ENCODE measurements around the gene PFDN6. TPM values are rescaled to one million over a fixed set of nuclear protein-coding genes. Genes with fewer than 3 reads are reported as not detected.

Gene PFDN6
- total RNA-seq, 4 donors from 2014 or later: 23.6 to 39.8 (median 28.1) TPM; not detected in 1

DNA sequence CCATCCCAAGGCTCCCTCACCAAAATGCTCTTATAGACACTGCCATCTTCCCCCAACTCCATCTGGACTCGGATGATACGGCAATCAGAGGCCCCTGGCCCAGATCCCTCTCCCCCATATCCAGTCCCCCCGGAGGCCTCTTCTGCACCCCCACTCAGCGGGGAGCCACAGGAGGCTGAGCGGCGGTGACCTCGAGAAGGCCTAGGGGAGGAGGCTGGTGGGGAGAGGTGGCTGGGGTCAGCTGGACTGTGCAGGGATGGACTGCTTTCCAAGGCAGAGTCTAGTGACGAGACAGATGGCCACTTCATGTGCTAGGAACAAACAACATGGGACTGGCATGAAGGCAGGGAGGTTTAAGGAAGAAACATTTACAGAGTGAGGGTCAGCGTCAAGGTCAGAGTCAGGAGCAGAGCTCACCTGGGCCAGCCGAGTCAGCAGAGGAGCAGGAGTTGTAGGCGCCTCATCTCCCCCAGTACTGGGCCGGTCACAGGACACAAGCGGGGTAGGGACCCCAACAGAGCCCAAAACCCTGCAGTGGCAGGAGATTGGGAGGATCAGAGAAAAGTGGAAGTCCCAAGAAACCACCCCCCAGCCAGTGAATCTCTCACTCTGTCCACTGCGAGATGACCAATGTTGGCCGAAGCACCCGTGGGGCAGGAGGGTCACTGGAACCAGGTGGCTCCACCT is 3.7 kb downstream of the PFDN6 start:
- Histone ChIP-seq H3K4me3 (no peak overlapping the region), H3K27ac (no peak overlapping the region), H3K36me3 (peaks cover 0 to 8% (median 0%) of the 10 kb centered on the region in 4 donors), H3K9me3 (no peaks in the 10 kb centered on the region), H3K27me3 (no peaks in the 10 kb centered on the region), H3K4me1 (peaks cover 9 to 31% (median 27%) of the 10 kb centered on the region in 4 donors)
- TF ChIP-seq POLR2AphosphoS5 (IDR thresholded peaks at IDR 0.05) (no peak), POLR2A (IDR thresholded peaks at IDR 0.05) (no peak), EP300 (IDR thresholded peaks at IDR 0.05; ENCODE audit: low read depth) (no peak)
- TF ChIP-seq, protein P1, sequence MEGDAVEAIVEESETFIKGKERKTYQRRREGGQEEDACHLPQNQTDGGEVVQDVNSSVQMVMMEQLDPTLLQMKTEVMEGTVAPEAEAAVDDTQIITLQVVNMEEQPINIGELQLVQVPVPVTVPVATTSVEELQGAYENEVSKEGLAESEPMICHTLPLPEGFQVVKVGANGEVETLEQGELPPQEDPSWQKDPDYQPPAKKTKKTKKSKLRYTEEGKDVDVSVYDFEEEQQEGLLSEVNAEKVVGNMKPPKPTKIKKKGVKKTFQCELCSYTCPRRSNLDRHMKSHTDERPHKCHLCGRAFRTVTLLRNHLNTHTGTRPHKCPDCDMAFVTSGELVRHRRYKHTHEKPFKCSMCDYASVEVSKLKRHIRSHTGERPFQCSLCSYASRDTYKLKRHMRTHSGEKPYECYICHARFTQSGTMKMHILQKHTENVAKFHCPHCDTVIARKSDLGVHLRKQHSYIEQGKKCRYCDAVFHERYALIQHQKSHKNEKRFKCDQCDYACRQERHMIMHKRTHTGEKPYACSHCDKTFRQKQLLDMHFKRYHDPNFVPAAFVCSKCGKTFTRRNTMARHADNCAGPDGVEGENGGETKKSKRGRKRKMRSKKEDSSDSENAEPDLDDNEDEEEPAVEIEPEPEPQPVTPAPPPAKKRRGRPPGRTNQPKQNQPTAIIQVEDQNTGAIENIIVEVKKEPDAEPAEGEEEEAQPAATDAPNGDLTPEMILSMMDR (IDR thresholded peaks at IDR 0.05): no peak
- WGBS, 2 donors (ENCODE audit: low coverage in 1 of 2): 90% methylated on average over 16 of the region's 16 CpGs; no CpG with 5 or more reads in 1 of the 2 donors
- intact Hi-C loops (cut with DNase I; ENCODE audit: low total_unique reads) (no loop called here), in situ Hi-C loops (cut with MboI; ENCODE audit: low pct_ligation_motif_present in 1 of 4, low pct_unique_long_range_greater_than_20kb in 1 of 4, low sequenced_read_pairs in 3 of 4) (no loop called here)
- no peak for DNase-seq

DNA sequence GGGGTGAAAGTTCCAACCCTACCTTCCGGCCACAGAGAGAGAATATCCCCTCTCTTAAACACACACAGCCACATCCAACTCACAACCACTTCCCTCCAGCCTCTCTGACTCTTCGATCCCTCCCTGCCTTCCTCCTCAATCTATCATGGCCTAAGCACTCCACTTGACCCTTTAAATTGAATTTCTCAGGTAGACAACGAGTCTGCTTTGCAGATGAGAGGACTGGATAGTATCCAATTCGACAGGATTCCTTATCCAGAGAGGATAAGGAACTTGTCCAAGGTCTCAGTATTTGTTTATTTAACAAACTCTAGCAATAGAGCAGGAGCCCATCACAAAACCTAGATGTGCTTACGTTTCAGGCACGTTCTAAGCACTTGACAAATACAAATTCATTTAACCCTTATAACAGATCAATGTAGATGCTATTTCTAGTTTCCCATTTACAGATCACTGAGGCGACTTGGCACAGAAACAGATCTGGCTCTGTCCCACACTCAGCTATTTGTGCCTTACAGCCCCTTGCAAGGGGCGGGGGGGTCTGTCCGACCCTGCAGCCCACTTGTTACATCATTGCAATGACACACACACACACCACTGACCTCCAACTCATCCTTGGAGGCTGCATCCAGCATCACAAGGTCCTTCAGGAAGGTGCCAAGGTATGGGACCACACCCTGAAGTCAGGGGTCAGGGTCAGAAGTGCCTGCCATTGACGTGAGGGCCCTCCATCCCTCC is 4.9 kb downstream of the PFDN6 start:
- TF ChIP-seq EP300 (IDR thresholded peaks at IDR 0.05; ENCODE audit: low read depth): no peak
- TF ChIP-seq, protein P1 (IDR thresholded peaks at IDR 0.05): no peak
- no peak for TF ChIP-seq POLR2AphosphoS5 (IDR thresholded peaks at IDR 0.05)
- TF ChIP-seq POLR2A (IDR thresholded peaks at IDR 0.05): no peak
- Histone ChIP-seq H3K9me3 (no peaks in the 10 kb centered on the region), H3K27me3 (no peaks in the 10 kb centered on the region), H3K4me1 (peaks cover 6 to 27% (median 23%) of the 10 kb centered on the region in 4 donors), H3K36me3 (peaks cover 0 to 8% (median 0%) of the 10 kb centered on the region in 4 donors), H3K27ac (no peak overlapping the region), H3K4me3 (no peak overlapping the region)
- DNase-seq: no peak
- WGBS, 2 donors (ENCODE audit: low coverage in 1 of 2): 59 to 60% methylated on average over 6 to 10 of the region's 10 CpGs
- intact Hi-C loops (cut with DNase I; ENCODE audit: low total_unique reads) (no loop called here), in situ Hi-C loops (cut with MboI; ENCODE audit: low pct_ligation_motif_present in 1 of 4, low pct_unique_long_range_greater_than_20kb in 1 of 4, low sequenced_read_pairs in 3 of 4) (no loop called here)

DNA sequence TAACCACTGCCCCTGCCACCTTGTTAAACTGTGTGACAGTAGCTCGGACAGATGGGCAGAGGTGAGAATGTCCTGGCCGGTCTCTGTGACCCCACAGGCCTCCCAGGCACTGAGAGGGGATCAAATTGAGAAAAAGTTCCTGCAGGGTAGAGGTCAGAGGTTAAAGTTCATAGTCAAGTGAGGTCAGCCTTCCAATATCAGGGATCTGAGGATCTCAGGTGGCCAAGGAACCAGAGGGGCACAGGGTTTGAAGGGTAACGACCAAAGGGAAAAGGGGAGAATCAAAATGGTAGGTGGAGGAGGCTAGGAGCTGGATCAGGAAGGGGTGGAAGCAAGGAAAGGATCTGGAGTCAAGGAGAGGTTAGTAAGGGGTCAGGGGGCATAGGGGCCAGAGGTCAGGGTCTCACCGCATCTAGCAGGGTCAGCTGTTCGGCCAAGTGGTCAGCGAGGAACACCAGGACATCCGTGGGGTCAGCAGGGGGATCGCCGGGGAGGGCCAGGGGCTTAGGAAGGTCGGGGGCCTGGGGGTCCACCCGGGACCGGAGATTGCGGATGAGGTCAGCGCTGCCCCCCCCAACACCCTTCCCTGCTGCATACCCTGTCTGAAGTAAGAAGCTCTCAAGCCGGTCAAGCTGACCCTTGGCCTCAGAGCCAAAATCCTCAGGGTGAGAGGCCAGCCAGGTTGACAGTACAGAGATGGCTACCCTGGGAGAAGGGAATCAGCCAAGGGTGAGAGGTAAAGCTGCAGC is 6.4 kb downstream of the PFDN6 start:
- Histone ChIP-seq H3K36me3 (peaks cover 0 to 8% (median 0%) of the 10 kb centered on the region in 4 donors), H3K27me3 (no peaks in the 10 kb centered on the region), H3K27ac (no peak overlapping the region), H3K4me1 (peaks cover 10 to 27% (median 22%) of the 10 kb centered on the region in 4 donors), H3K4me3 (no peak overlapping the region), H3K9me3 (no peaks in the 10 kb centered on the region)
- no peak for TF ChIP-seq POLR2AphosphoS5 (IDR thresholded peaks at IDR 0.05)
- no peak for DNase-seq
- in situ Hi-C loops (cut with MboI; ENCODE audit: low pct_ligation_motif_present in 1 of 4, low pct_unique_long_range_greater_than_20kb in 1 of 4, low sequenced_read_pairs in 3 of 4) (no loop called here), intact Hi-C loops (cut with DNase I; ENCODE audit: low total_unique reads) (no loop called here)
- WGBS, 2 donors (ENCODE audit: low coverage in 1 of 2): 80 to 88% methylated on average over 5 to 15 of the region's 15 CpGs

GRCh38 chr6:33296797-33297405 is 7.5 kb downstream of the PFDN6 start:
- Histone ChIP-seq H3K4me3 (peak overlapping the region in 3 of 4 donors; percentile 63 to 88 (median 86)), H3K27me3 (no peaks in the 10 kb centered on the region), H3K9me3 (no peaks in the 10 kb centered on the region), H3K36me3 (peaks cover 0 to 3% (median 0%) of the 10 kb centered on the region in 4 donors), H3K4me1 (peaks cover 10 to 33% (median 23%) of the 10 kb centered on the region in 4 donors), H3K27ac (peak overlapping the region; percentile 97 to 99 (median 98))
- in situ Hi-C loops (cut with MboI; ENCODE audit: low pct_ligation_motif_present in 1 of 4, low pct_unique_long_range_greater_than_20kb in 1 of 4, low sequenced_read_pairs in 3 of 4) (no loop called here), intact Hi-C loops (cut with DNase I; ENCODE audit: low total_unique reads) (no loop called here)
- TF ChIP-seq POLR2A (IDR thresholded peaks at IDR 0.05) (no peak), EP300 (IDR thresholded peaks at IDR 0.05; ENCODE audit: low read depth) (no peak), POLR2AphosphoS5 (IDR thresholded peaks at IDR 0.05) (no peak)
- TF ChIP-seq, protein P1 (IDR thresholded peaks at IDR 0.05): no peak
- no peak for DNase-seq
- WGBS, 2 donors (ENCODE audit: low coverage in 1 of 2): 65% methylated on average over 12 of the region's 12 CpGs; no CpG with 5 or more reads in 1 of the 2 donors
